Fibroblast of mammary gland (primary cell): Measurements from ENCODE around the gene KRTAP6-3.

ENCODE experiments used
- DNase-seq: peaks from one replicate; pipeline ENCODE4 v3.0.0-alpha.2; 2010; ENCODE audit warnings: low read depth
- H3K4me3 ChIP-seq: 2 replicates; pipeline ENCODE4 v1.5.1; 2011; ENCODE audit warnings: low read depth, mild to moderate bottlenecking, low read length, moderate library complexity; ENCODE audit not compliant: control insufficient read depth
- TF ChIP-seq, protein P1 (sequence below): conservative IDR thresholded peaks from 2 replicates; pipeline ENCODE4 v1.5.1; 2011; ENCODE audit warnings: low read depth, low read length, inconsistent platforms; ENCODE audit not compliant: control insufficient read depth, insufficient read depth

The KRTAP6-3 gene, protein sequence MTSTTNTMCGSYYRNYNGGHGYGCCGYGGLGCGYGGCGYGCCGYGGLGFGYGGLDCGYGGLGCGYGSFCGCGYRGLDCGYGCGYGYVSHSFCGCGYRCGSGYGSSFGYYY

DNA sequence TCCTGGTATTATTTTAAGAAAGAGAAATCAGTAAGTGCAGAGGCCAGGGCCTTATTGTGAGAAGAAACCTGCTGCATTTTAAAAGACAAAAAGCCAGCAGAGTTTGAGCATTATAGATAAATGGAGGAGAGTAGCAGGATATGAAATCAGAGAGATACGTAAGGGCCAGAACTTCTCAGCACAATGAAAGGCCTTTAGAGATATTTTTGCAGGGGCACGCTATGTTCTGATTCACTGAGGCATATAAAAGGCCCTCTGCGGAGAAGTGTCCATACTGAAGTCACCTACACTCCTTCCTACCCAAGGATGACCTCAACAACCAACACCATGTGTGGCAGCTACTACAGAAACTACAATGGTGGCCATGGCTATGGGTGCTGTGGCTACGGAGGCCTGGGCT lies at the start of gene KRTAP6-3:
KRTAP6-3 (plus strand) TSS at position 301 of the 400 bp plus-strand sequence; CDS start at position 307, 6 bp downstream.
- TF ChIP-seq, protein P1, sequence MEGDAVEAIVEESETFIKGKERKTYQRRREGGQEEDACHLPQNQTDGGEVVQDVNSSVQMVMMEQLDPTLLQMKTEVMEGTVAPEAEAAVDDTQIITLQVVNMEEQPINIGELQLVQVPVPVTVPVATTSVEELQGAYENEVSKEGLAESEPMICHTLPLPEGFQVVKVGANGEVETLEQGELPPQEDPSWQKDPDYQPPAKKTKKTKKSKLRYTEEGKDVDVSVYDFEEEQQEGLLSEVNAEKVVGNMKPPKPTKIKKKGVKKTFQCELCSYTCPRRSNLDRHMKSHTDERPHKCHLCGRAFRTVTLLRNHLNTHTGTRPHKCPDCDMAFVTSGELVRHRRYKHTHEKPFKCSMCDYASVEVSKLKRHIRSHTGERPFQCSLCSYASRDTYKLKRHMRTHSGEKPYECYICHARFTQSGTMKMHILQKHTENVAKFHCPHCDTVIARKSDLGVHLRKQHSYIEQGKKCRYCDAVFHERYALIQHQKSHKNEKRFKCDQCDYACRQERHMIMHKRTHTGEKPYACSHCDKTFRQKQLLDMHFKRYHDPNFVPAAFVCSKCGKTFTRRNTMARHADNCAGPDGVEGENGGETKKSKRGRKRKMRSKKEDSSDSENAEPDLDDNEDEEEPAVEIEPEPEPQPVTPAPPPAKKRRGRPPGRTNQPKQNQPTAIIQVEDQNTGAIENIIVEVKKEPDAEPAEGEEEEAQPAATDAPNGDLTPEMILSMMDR, result no peak
- DNase-seq, result no peak
- H3K4me3 ChIP-seq, result no peak within 1 kb of the TSS

DNA sequence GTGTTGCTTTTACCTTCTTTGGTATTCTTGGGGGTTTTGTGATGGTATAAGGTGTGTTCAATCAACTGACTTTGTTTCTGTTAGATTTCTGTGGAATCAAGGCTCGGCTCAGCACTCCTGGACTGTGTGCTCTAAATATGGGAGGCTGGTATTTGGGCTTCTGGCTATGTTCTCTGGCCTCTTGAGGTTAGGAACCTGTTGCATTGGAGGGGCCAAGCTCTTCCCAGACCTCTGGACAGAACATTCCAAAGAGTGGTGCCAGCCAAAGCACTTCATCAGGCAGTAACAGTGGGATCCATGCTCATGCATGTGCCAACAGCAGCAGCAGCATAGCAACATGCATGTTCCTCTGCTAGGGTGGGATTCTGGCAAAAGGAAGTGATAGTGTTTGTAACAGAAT lies 39.5 kb upstream of the KRTAP6-3 start:
- no peak for DNase-seq
- no peak overlapping the region for H3K4me3 ChIP-seq
- TF ChIP-seq, protein P1, result no peak

DNA sequence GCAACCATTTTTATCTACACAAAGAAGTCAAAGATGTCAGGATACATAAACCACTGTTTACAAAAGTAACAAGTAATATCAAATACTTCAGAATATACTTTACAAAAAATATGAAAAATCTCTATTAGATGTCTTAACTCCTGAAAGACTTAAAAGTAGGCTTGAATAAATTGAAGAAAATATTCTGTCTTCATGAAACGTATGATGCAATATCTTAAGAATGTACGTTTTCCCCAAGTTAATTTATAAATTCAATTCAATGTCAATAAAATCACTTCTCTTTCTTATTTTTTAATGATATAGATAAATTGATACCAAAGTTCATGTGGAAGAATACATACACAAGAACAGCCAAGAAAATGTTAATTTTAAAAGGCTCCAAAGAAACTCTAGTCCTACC lies 37.1 kb upstream of the KRTAP6-3 start:
- no peak for DNase-seq
- TF ChIP-seq, protein P1, result no peak
- no peak overlapping the region for H3K4me3 ChIP-seq

DNA sequence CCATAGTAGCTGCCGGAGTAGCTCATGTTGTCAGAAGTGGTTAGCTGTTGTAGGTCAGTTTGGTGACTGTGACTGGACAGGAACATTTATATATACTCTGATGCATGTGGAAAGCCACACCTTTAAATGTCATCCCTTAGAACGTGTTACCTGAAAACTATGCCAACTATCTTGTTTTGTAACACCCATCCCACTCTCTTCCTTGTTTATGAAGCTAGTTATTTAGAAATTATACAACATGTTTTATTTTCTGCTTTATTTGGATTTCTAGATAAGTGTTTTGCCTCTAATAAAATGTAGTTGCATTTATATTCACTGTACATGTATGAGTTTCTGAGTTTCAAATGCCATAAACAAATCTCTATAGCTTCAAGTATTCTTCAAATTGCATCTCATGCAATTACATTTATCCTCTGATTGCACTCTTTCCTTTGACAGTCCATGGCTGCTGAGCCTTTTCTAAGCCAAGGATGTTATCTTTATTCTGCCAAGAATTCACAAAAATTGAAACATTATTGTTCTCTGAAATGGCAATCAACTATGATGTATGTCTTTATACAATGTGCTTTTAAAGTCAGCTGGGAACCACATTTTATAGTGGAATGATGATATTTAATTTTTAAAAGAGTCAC lies 30.9 kb upstream of the KRTAP6-3 start, which contains the start of gene KRTAP19-7:
KRTAP19-7 (minus strand) TSS at position 51 of the 632 bp plus-strand sequence; CDS start at position 26, 25 bp downstream.
- no peak within 1 kb of the TSS for H3K4me3 ChIP-seq
- no peak for DNase-seq
- TF ChIP-seq, protein P1, result no peak

- no peak overlapping the region for H3K4me3 ChIP-seq
- TF ChIP-seq, protein P1, result no peak
- DNase-seq, result no peak
These were observed 30.3 kb upstream of the KRTAP6-3 start for GRCh38 chr21:30561957-30562356.

DNA sequence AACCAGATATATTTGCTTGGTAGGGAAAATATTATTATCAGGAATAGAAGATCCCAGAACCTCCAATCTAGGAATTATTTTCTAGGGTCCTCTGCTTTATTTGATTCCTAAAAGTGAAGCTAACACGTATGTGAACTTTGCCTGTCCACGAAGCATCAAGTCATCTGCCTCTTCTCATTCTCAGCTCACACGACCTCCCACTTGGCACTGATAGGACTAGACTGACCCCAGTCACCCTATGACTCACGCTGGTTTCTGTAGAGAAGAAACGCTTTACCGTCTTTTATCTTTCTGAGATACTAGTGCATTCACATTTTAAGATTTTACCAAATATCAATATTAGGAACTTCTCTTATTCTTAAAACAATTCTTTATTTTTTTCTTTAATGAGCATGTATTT lies 29.2 kb upstream of the KRTAP6-3 start:
- H3K4me3 ChIP-seq, result no peak overlapping the region
- no peak for DNase-seq
- TF ChIP-seq, protein P1, result no peak

DNA sequence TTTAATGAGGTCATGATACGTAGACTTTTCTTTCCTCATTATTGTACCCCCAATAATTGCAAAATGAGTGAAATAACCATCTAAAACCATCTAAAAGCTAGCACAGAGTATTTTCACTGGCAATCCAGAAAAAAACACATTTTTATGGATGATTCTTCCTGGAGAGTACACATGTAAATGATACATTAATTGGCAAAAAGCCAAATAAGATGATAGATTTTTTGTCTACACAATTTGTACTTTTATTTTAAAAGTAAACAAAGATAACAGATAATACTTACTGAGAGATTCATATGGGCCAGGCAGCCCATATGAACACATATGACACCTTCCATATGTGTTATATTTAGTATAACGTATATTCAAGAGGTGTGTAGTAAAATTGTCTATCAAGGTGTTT lies 28.6 kb upstream of the KRTAP6-3 start:
- TF ChIP-seq, protein P1, result no peak
- no peak for DNase-seq
- no peak overlapping the region for H3K4me3 ChIP-seq
